NCI-H460 (cell line): ENCODE measurements around the gene PRODH2. TPM values are rescaled to one million over a fixed set of nuclear protein-coding genes. Genes with fewer than 3 reads are reported as not detected.

Experiments used
- DNase-seq: peaks from one replicate; pipeline ENCODE4 v3.0.0-alpha.2; 2016; ENCODE audit warnings: low read depth; ENCODE audit errors: extremely low read depth
- total RNA-seq: library from RNA; depleted of rRNA; stranded (reverse); fragments of >200 nt; shearing (Covaris generic); gene quantifications from 2 replicates; pipeline ENCODE4 v1.2.3, GENCODE V29; 2014

PRODH2 gene
- total RNA-seq, 1 experiment from 2014 or later: not detected

- no peak for DNase-seq
Measured at GRCh38 chr19:35764432-35765315, 48.0 kb downstream of the PRODH2 start.

- DNase-seq: no peak
Measured at GRCh38 chr19:35760711-35761349, 51.8 kb downstream of the PRODH2 start.

- no peak for DNase-seq
Measured at GRCh38 chr19:35759697-35760096, 52.9 kb downstream of the PRODH2 start.

GRCh38 chr19:35757749-35758608, 54.7 kb downstream of the PRODH2 start, which contains the start of gene PROSER3:
PROSER3 (plus strand) TSS chr19:35758176; CDS start chr19:35758216, 40 bp downstream.
- peak; percentile 99 for DNase-seq

- DNase-seq: no peak
Measured at GRCh38 chr19:35757231-35757748, 55.4 kb downstream of the PRODH2 start.

GRCh38 chr19:35756377-35757230, 56.0 kb downstream of the PRODH2 start, which contains the start of gene HSPB6:
HSPB6 (minus strand) TSS chr19:35757029; CDS start chr19:35757008, 21 bp downstream.
- no peak for DNase-seq

- peak; percentile 42 for DNase-seq
Measured at GRCh38 chr19:35755550-35756376, 56.9 kb downstream of the PRODH2 start.

- DNase-seq: no peak
Measured at GRCh38 chr19:35755131-35755549, 57.5 kb downstream of the PRODH2 start.

- DNase-seq: no peak
Measured at GRCh38 chr19:35754370-35755130, 58.1 kb downstream of the PRODH2 start.

GRCh38 chr19:35753634-35754369, 58.8 kb downstream of the PRODH2 start:
- no peak for DNase-seq

- DNase-seq: no peak
Measured at GRCh38 chr19:35752746-35753350, 59.8 kb downstream of the PRODH2 start.

- DNase-seq: no peak
Measured at GRCh38 chr19:35751839-35752745, 60.6 kb downstream of the PRODH2 start.

- DNase-seq: no peak
Measured at GRCh38 chr19:35750167-35750566, 62.5 kb downstream of the PRODH2 start.
